Tongue (tissue), 2 donors: ENCODE measurements around the gene CH25H. TPM values are rescaled to one million over a fixed set of nuclear protein-coding genes. Genes with fewer than 3 reads are reported as not detected.

Experiments used
- DNase-seq: peaks from one replicate; pipeline ENCODE4 v3.0.0-alpha.2; 2015
- total RNA-seq: library from RNA; depleted of rRNA; stranded (reverse); fragments of >200 nt; gene quantifications from one replicate; pipeline ENCODE4 v1.2.3, GENCODE V29; 2014

Gene CH25H
- total RNA-seq, 1 donor from 2014 or later: 0.21 TPM

DNA sequence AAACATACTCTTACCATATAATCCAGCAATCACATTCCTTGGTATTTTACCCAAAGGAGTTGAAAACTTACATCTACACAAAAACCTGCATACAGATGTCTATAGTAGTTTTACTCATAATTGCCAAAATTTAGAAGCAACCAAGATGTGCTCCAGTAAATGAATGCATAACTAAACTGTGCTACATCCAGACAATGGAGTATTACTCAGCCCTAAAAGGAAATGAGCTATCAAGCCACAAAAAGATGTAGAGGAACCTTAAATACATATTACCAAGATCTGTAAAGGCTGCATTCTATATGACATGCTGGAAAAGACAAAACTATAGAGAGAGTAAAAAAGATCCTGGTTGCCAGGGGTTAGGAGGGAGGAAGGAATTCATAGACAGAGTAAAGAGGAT, 21.8 kb upstream of the CH25H start:
- DNase-seq: no peak

DNA sequence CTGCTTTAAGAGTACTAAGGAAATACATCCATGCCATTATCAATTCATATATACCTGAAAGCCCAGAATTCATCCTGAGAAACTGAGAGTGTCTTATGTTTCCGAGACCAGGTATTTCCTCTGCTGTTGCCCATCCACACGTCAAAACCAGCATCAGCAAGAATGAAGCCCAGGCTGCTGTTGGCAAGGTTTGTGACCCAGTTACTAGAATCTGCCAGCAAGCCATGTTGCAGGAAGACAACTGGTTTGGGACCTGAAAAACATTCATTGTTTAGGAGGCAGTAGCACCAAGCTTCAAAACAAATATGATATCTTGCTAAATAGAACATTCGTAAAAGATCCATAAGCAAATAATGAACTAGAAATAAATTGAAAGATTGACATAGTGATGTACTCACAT, 21.0 kb upstream of the CH25H start:
- DNase-seq: no peak

DNA sequence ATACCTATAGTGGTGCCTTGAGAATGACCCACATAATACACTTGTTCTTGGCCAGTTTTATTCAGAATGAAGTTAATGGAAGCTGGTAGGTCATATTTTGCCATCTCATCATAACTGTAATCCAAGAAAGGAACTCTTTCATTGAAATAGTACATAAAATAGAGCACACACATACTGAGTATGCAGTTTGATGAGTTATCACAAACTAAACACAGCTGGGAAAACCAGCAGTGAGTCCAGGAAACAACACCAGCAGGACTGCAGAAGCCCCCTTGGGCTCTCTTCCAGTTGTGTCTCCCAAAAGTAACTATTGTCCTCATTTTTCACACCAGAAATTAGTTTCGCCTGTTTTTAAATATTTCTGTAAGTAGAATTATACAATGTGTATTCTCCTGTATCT, 19.8 kb upstream of the CH25H start:
- peak; percentile 34 for DNase-seq

DNA sequence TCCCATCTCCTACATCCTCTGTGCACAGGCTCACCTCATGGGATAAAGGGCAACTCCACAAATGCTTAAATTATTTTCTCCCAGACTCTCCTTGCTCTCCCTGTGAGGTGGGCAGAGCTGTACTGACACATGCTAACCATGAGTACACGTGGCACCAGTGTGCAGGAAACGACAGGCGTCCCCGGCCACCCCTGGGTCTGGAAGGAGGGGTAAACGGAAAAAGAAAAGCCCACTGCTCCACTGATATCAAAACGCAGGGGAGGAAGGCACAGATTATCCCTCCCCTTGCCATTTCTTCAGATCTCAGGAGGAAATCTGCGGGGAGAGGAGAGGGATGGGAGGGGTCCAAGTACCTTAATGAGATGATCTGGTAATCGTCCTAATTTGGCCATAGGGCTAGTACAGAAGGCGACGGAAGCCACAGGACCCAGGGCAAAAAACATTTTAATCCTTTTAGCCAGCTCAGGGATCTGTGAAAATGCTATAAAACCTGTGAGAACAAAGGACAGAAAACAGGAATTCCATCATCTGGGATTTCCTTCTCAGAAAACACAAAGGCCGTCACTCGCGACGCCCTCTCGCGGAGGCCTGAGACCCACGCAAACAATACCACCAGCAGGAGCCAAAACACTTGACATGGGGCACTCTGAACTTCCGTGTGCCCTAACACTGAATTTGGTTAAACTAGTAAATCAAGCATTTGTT, 17.8 kb upstream of the CH25H start:
- peak; percentile 16 for DNase-seq

DNA sequence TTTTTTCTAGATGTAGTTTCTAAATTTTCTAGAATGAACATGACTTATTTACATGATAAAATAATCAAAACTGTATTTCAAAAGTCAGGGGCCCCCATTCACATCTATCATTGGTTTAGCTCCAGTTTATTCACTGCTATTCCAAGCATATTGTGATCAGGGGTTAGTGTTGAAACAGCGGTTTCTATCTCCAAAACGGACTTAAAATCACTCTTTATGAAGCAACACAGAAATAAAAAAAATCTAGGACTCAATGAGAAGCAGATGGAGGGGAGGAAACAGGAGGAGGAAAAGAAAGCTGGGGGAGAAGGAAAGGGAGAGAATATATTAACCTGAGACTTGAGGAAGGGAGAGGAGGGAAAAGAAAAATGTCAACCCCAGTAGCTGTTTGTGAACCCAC, 14.8 kb upstream of the CH25H start:
- no peak for DNase-seq

DNA sequence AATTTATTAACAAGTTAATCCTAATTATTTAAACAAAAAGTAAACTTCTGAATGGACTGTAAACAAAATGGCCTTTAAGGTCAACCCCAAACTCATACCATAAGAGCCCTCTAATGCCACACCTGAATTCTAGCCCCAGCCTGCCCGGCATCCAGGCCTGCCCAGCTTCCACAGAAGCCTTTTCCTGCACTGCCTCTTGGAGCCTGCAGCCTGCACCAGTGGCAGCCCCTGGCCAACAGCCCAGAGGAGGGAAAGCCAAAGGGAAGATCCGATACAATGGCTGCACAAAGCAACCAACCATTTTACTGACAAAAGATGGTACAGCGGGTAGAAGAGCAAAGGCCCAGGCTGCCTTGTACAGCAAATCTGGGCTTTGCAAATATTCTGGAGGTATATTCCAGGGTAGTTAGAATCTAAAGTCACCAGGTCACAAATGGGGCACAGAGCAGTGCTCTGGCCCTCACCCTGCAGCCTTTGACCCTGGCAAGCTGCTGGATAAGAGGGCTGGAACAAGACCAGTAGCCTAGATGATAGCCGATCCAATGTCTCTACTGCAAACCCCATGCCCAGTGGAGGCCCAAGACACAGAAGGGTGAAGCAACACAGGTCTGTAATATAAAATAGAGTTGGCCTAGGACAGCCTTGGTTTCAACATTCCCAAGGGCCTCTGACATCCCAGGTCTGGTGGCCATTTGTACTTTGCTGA, 12.5 kb upstream of the CH25H start:
- no peak for DNase-seq

DNA sequence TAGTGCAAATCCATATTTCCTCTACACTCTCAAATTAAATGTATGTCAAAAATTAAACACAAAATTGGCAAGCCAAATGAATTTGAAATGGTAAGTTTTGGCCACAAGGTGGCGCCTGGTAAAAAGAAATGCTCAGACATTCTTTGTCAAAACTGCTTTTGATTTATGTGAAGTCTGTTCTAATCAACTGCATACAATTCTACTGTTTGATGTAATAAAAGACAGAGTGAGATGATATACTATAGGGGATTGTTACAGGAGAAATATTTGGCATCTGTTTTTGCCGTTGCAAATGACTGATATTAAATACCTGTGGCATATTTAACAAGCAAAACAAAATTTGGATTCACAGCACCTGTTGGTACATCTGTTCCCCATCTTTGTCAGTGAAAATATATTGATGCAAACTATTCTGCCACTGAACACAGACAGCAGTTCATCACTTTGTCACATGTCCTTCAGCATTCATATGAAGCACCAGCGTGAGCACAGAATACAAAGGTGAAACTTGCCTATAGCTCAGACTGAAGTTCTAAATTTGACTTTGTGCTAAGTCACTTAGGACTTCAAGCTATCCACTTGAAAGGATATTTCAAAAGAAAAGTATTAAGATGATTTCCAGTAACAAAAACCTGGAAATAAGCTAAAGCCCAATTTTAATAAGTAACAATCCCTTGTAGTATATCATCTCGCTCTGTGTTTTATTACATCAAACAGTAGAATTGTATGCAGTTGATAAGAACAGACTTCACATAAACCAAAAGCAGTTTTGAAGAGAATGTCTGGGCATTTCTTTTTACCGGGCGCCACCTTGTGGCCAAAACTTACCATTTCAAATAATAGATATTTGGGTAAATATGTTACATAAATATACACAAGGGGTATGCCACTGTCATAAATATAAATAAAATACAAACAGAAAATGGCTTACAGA, 10.2 kb upstream of the CH25H start:
- peak; percentile 86 for DNase-seq

DNA sequence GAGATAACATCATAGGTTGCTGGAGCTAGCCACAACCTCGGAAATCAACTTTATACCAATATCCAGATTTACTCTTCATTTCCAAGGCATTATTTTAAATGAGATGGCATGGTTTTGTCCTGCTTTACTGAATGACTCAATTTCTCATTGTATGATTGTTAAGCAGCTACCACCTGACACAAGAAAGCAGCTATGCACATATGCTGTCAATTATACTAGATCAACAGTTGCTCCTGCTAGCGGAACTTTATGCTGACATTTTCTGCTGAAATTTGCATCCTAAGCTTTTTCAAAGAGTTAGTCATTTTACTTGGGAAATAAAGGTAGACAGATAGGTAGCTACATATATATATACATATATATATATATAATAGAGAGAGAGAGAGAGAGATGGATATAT, 8.9 kb upstream of the CH25H start:
- DNase-seq: no peak

DNA sequence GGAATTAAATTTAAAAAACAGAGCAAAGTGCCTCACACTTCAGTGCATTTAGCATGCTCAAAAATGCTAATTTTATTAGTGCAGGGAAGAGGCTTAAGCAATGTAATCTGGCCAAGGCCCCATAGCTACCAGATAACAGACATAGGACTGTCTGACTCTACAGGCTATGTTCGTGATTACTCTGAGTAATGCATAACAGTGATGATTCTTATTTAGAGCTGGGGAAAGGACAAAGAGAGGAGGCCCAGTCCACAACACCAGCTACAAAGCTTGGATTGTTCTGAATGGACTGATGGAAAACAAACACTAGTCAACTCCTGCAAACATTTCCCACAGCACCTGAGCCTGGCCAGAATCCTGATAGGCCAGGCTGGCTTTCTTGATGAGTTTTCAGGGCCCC, 8.4 kb upstream of the CH25H start:
- DNase-seq: no peak

DNA sequence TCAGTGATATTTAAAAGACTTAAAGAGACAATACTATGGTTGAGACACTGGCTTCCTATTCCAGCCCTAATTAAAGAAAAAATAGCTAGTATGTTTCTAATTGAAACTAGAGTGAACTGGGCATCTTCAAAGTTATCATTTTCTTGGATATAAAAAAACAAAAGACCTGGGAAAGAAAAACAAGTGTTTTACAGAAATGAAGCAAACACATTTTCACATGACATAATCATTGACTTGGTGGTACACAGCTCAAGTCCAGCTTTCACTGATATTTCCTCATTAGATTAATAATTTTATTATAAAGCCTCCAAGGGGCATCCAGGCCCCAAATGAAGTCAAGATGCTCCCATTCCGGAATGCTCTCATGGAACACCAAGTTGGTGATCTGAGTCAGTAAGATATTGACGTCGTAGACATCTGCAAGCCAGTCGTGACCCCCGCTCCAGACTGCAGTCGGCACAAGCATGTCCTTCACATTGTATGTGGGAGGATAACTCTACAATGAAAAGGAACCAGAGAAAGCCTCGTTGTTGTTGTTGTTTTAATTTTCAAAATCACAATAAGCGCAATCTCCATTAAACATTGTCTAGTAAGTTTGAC, 7.5 kb upstream of the CH25H start:
- no peak for DNase-seq

DNA sequence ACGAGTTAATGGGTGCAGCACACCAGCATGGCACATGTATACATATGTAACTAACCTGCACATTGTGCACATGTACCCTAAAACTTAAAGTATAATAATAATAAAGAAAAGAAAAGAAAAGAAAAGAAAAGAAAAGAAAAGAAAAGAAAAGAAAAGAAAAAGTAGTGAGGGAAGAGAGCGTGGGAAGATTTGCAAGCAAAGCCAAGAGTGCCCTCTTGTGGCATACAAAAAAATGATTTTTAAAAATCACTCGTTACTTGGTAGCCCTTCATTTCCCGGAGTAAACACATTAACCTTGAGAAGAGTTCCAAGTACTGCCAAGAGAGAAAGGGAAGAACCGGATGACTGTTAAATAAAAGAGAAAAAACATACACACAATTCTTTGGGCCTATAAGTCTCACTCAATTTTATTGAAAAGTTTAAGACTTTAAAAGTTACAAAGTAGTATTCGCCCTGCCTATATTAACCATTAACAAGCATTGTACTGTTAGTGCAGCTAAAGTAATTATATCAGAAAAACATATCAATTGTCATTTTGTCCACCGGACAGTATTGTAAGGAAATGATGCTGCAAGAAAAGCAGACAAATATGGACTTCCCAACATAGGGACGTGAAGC, 6.2 kb upstream of the CH25H start:
- DNase-seq: peak; percentile 68

DNA sequence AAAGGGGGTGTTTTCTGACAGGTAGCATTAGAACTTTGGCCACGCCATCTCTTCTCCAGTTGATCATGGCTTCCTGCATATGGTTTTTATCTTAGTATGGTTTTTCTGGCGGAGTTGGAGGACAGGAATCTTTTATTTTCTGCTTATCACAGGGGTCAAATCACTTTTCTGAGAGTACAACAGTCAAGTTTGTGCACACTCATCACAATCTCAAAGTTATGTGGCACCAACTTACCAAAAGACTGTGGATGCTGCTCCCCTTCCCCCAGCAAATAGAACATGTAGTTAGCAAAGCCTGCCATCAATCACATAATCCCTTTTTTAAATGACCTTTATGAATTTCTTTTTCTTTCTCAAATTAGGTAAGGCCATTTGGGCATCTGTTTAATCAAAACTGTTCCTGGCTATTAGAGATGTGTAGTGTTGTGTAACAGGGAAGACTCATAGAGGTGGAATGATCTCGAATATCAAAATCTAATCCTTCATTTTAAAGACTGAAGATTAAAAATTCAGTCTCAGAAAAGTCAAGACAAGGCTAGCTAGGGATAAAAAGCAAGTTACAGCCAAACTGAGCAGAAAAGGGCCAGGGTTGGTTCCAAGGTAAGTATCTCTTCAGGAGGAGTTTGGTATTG, 3.8 kb upstream of the CH25H start:
- DNase-seq: no peak

DNA sequence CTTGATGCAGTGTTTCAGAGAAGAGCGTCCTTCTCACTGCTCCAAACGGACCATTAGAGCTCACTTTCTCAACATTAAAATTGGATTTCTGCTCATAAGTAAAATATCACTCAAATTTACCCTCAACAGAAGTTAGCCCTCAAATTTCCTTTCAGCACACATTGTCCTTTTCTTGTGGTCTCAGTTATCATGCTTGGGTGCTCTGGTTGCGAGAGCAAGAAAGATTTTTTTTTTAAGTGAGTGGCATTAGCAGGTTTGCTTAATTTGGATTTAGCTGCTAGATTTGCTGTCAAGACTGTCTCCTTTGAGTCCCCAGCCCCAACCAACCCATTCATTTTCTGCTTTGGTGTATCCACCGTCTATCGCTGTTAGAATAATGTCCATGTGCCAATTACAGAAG, 2.6 kb upstream of the CH25H start:
- no peak for DNase-seq

DNA sequence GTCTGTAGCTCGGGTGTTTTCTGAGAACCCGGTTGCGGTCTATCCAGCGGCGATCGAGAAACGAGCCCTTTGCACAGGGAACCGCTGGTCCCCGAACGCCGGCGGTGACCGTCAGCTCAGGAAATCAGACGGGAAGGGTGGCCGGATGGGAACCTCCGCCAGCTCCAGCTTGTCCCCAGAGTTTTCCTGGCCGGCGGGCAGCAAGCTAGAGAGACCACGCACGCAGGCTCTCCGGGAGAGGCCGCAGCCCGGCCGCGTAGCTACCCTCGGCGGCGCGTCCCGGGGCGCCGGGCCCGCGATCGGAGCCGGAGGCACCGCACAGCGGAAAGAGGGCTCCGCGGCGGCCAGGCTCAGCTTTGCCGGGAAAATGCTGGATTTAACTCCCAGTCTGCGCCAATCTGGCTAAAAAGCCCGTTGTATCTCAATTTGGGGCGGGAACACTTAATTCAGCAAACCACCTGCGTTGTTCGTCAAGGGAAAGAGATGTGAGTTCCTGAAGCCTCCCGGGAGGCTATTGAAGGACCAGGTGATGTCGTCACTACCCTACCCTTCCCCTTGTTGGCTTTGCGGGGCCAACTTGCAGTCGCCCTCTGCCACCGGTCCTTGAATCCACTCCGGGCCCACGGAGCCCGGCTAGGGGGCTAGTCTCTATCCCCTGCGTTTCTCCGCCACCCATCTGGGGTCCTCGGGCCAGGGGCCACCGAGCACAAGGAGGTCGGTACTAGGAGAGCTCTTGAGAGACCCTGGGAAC, 859 bp upstream of the CH25H start:
- DNase-seq: peak; percentile 58

DNA sequence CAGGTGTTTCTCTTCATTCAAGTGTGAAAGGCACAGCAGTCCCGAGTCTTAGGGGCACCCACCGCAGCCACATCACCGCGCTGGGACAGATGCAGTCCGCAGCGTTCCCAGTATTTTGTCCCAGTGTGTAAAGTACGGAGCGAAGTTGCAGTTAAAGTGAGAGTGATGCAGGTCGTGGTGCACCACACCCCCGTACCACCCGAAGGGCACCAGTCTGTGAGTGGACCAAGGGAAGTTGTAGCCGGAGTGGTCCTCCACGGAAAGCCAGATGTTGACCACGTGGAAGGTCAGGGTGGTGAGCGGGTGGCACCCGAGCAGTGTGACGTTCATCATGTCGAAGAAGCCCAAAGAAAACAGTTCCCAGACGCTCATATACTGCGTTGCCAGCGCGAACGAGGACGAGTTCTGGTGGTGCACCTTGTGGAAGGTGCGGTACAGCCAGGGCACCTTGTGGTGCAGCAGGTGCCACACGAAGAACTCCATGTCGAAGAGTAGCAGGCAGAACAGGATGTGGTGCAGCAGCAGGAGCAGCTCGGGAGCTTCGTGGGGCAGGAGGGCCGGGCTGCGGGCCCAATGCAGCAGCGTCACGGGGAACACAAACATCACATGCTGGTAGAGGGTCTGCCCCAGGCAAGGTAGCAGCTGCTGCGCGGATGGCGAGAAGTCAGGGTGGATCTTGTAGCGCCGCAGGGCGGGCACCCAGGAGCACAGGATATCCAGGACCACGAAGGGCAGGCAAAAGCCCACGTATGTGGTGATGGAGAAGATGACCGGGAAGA, 526 bp downstream of the CH25H start:
- DNase-seq: peak; percentile 45

DNA sequence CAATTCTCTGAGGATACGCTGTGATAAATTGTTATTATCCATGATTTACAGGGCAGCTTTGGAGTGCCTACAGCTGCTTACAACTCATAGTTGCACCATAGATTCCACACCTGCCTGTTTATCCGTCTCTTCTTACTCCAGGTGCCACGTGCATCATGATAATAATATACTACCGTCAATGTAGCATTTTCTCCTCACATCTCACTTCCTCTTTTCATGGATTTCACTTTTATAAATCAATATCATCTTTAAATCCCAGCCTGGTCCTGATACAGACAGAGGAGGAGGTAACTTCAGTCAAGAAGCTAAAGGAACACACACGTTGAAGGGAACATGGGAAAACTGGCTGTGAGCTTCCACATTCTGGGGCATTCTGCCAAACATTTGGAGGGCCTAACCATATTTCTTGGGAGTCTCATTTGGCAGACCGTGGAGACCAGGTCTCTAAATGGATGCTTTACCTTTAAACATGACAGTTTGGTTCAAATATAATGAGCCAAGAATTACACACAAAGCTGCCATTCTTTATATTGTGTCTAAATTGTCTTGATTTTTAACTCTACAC, 2.4 kb downstream of the CH25H start:
- DNase-seq: peak; percentile 29

DNA sequence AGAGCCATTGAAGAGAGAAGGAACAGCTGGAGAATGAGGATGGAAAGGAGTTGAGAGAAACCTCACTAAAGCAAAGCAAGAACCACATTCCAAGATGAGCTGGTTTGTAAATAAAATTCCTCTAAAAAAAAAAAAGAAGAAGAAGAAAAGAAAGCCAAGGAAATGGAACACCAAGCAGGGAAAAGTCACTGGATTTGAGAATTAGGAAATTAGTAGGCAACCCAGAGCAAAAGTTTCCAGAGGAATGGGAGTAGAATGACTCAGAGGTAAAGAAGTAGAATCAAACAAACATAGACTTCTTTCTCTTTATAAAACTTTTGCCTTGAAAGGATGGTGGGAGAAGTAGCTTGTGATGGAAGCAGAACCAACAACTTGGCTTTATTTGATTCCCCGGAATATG, 3.9 kb downstream of the CH25H start:
- no peak for DNase-seq

DNA sequence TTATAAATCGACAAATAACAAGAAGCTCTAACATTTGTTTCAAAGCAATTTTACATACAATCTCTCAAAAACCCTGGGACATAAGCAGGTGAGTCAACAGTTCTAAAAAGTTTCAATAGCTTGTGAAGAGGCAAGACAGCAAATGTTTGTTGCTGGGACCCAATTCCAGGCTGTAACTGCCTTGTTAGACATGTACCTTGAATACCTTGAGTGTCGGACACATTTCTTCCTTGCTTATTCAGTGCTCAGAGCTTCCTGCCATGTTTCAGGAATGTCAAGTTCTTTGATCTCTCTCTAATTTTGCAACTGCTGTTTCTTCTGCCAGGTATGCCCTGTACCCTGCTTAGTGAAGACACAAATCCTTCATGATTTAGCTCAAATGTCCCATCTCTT, 5.1 kb downstream of the CH25H start:
- no peak for DNase-seq

DNA sequence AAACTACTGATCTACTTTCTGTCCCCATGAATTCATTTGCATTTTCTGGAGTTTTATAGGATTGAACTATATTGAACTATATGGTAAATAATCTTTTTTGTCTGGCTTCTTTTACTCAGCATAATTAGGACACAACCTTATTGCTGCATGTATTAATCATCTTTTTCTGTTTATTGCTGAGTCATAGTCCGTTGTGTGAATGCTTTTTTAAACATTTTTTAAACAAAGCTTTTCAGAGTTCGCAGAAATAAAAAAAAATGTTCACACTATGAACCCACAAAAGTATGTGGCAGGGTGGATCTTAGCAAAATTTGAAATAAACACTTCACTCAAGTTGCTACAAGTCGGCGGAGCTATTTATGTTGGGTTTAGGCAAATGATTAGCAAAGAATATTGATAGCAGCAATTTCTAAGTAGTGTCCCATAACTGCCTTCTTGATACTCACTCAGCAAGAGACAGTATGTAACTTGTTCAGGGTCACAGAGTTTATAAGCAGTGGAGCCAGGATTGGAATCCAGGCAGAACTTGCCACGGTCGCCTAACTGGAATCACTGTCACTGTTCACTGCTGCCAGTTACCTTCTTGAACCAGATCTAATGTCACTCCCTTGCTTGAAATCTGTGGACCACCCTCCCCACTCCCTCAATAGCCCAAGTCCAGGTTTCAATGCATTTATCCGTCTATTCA, 5.6 kb downstream of the CH25H start:
- no peak for DNase-seq
